ENCODE measurements around the gene KCNAB1.

- no peak for TF ChIP-seq PATZ1 (CRISPR knock-in tag; IDR thresholded peaks at IDR 0.05; ENCODE audit: borderline replicate concordance)
- no peak for TF ChIP-seq TOX (CRISPR knock-in tag; IDR thresholded peaks at IDR 0.05; ENCODE audit: borderline replicate concordance)
- TF ChIP-seq ZFP30 (CRISPR knock-in tag; IDR thresholded peaks at IDR 0.05): no peak
- TF ChIP-seq CSRNP3 (CRISPR knock-in tag; IDR thresholded peaks at IDR 0.05): no peak
- no peak for TF ChIP-seq RARB (CRISPR knock-in tag; IDR thresholded peaks at IDR 0.05)
Measured at GRCh38 chr3:156090126-156090525, 30.3 kb upstream of the KCNAB1 start.
